ENCODE results near the gene SLC24A3.

Gene SLC24A3

DNA sequence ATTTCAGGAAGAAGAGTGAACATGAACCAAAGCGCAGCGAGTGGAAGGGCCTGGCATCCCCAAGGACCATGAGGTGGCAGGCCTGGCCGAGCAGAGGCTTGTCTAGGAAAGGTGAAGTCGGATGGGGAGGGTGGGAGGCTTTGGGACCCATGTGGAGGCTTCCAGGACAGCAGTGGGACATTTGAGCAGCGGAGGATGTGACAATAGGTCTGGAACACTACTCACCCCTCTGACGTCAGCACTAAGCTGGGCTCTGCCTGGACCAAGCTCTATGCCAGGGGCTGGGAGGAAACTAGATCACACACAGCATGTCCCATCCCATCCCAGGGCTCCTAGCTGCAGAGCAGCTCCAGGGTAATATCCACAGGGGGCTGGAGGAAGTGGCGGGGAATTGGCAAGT lies 370.3 kb downstream of the SLC24A3 start:
- Histone ChIP-seq H3K36me3 (ENCODE audit: control insufficient read depth in 5 of 5, insufficient read depth in 5 of 5, low read length in 5 of 5) (peaks cover 0 to 5% (median 2%) of the 10 kb centered on the region in 5 donors), H3K4me3 (ENCODE audit: low read depth in 1 of 5, low read length in 5 of 5) (no peak overlapping the region), H3K4me1 (ENCODE audit: control insufficient read depth in 5 of 5, insufficient read depth in 5 of 5, low read length in 5 of 5) (no peaks in the 10 kb centered on the region)

DNA sequence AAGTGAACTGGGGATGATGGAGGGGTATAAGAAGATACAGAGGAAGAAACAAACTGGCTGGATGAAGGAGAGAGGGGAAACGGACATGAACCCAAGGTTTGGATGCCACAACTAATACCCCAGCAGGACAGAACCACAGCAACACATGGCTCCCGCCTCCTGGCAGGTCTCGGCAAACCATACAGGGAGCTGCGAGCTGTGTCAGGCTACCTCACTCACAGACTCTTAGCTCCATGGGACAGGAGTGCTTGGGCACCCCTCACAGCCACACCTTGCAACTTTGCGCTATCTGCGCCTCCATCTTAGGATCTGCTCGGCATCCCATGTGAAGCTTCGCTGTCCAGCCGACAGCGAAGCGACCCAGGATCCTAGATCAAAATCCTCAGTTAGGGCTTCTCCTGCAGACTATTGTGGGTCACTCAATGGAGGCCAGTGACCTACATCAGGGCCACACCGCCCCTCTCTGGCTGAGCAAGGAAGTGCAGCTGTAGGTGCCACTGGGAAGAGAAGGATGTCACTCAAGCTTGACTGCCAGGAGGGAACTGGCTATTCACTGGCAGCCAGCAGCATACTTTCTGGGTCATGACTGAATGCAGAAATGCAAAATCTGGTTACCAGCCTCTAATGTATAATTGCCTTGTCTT lies 371.2 kb downstream of the SLC24A3 start:
- H3K4me1 ChIP-seq (ENCODE audit: control insufficient read depth in 5 of 5, insufficient read depth in 5 of 5, low read length in 5 of 5): no peaks in the 10 kb centered on the region
- H3K27ac ChIP-seq (ENCODE audit: low read depth, low read length): no peak overlapping the region
- H3K4me3 ChIP-seq (ENCODE audit: low read depth in 1 of 5, low read length in 5 of 5): no peak overlapping the region
- peaks cover 0 to 5% (median 2%) of the 10 kb centered on the region in 5 donors for H3K36me3 ChIP-seq (ENCODE audit: control insufficient read depth in 5 of 5, insufficient read depth in 5 of 5, low read length in 5 of 5)
- H3K9ac ChIP-seq (ENCODE audit: low read length in 5 of 5): no peak overlapping the region
- H3K9me3 ChIP-seq (ENCODE audit: control insufficient read depth in 5 of 5, low read length in 5 of 5): no peaks in the 10 kb centered on the region
- no peaks in the 10 kb centered on the region for H3K27me3 ChIP-seq (ENCODE audit: control insufficient read depth in 5 of 5, insufficient read depth in 4 of 5, low read length in 5 of 5)

More for the DNA sequence above, 370.3 kb downstream of the SLC24A3 start:
- Histone ChIP-seq H3K9me3 (ENCODE audit: control insufficient read depth in 5 of 5, low read length in 5 of 5) (no peaks in the 10 kb centered on the region), H3K9ac (ENCODE audit: low read length in 5 of 5) (no peak overlapping the region), H3K27me3 (ENCODE audit: control insufficient read depth in 5 of 5, insufficient read depth in 4 of 5, low read length in 5 of 5) (no peaks in the 10 kb centered on the region), H3K27ac (ENCODE audit: low read depth, low read length) (no peak overlapping the region)

GRCh38 chr20:19588241-19588640 lies 375.8 kb downstream of the SLC24A3 start:
- no peak overlapping the region for H3K4me3 ChIP-seq (ENCODE audit: low read depth in 1 of 5, low read length in 5 of 5)
- no peak overlapping the region for H3K27ac ChIP-seq (ENCODE audit: low read depth, low read length)
- H3K36me3 ChIP-seq (ENCODE audit: control insufficient read depth in 5 of 5, insufficient read depth in 5 of 5, low read length in 5 of 5): peaks cover 0 to 5% (median 0%) of the 10 kb centered on the region in 5 donors
- H3K9me3 ChIP-seq (ENCODE audit: control insufficient read depth in 5 of 5, low read length in 5 of 5): peaks cover 0 to 3% (median 0%) of the 10 kb centered on the region in 5 donors
- H3K27me3 ChIP-seq (ENCODE audit: control insufficient read depth in 5 of 5, insufficient read depth in 4 of 5, low read length in 5 of 5): no peaks in the 10 kb centered on the region
- H3K4me1 ChIP-seq (ENCODE audit: control insufficient read depth in 5 of 5, insufficient read depth in 5 of 5, low read length in 5 of 5): no peaks in the 10 kb centered on the region
- no peak overlapping the region for H3K9ac ChIP-seq (ENCODE audit: low read length in 5 of 5)

- no peak overlapping the region for H3K27ac ChIP-seq (ENCODE audit: low read depth, low read length)
- H3K4me3 ChIP-seq (ENCODE audit: low read depth in 1 of 5, low read length in 5 of 5): no peak overlapping the region
These were observed 376.3 kb downstream of the SLC24A3 start for GRCh38 chr20:19588732-19589131.

DNA sequence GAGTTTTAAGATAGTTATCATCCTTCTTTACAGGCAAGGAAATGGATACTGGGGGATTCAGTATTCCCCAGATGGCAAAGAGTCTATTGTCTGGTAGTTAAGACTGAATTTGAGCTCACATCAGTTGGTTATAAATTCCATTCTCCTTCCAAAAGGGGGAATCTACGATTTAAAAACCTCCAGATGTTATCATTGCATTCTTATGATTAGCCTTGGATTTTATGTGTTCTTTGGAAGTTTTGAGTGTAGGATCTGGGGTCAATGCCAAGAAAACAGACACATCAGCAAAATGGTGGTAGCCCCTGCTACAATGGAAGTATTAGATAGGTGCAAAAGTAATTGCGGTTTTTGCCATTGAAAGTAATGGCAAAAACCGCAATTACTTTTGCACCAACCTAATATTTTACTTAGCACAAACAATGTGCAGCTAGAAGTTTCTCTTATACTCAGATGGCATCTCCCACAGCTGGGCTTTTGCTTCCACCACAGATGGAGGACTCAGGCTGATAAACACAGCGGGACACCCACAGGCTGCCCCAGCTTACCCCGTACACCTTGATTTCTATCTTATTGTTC lies 377.4 kb downstream of the SLC24A3 start:
- Histone ChIP-seq H3K4me3 (ENCODE audit: low read depth in 1 of 5, low read length in 5 of 5) (no peak overlapping the region), H3K4me1 (ENCODE audit: control insufficient read depth in 5 of 5, insufficient read depth in 5 of 5, low read length in 5 of 5) (no peaks in the 10 kb centered on the region), H3K36me3 (ENCODE audit: control insufficient read depth in 5 of 5, insufficient read depth in 5 of 5, low read length in 5 of 5) (peaks cover 0 to 5% (median 0%) of the 10 kb centered on the region in 5 donors), H3K27me3 (ENCODE audit: control insufficient read depth in 5 of 5, insufficient read depth in 4 of 5, low read length in 5 of 5) (no peaks in the 10 kb centered on the region), H3K9ac (ENCODE audit: low read length in 5 of 5) (no peak overlapping the region), H3K9me3 (ENCODE audit: control insufficient read depth in 5 of 5, low read length in 5 of 5) (peaks cover 0 to 3% (median 0%) of the 10 kb centered on the region in 5 donors), H3K27ac (ENCODE audit: low read depth, low read length) (no peak overlapping the region)

More at GRCh38 chr20:19588732-19589131, 376.3 kb downstream of the SLC24A3 start:
- Histone ChIP-seq H3K36me3 (ENCODE audit: control insufficient read depth in 5 of 5, insufficient read depth in 5 of 5, low read length in 5 of 5) (peaks cover 0 to 5% (median 0%) of the 10 kb centered on the region in 5 donors), H3K9ac (ENCODE audit: low read length in 5 of 5) (no peak overlapping the region), H3K9me3 (ENCODE audit: control insufficient read depth in 5 of 5, low read length in 5 of 5) (peaks cover 0 to 3% (median 0%) of the 10 kb centered on the region in 5 donors), H3K27me3 (ENCODE audit: control insufficient read depth in 5 of 5, insufficient read depth in 4 of 5, low read length in 5 of 5) (no peaks in the 10 kb centered on the region), H3K4me1 (ENCODE audit: control insufficient read depth in 5 of 5, insufficient read depth in 5 of 5, low read length in 5 of 5) (no peaks in the 10 kb centered on the region)

GRCh38 chr20:19590382-19590781 lies 377.9 kb downstream of the SLC24A3 start:
- Histone ChIP-seq H3K4me1 (ENCODE audit: control insufficient read depth in 5 of 5, insufficient read depth in 5 of 5, low read length in 5 of 5) (no peaks in the 10 kb centered on the region), H3K9me3 (ENCODE audit: control insufficient read depth in 5 of 5, low read length in 5 of 5) (peaks cover 0 to 3% (median 0%) of the 10 kb centered on the region in 5 donors), H3K9ac (ENCODE audit: low read length in 5 of 5) (no peak overlapping the region), H3K36me3 (ENCODE audit: control insufficient read depth in 5 of 5, insufficient read depth in 5 of 5, low read length in 5 of 5) (peaks cover 0 to 3% (median 0%) of the 10 kb centered on the region in 5 donors), H3K4me3 (ENCODE audit: low read depth in 1 of 5, low read length in 5 of 5) (no peak overlapping the region), H3K27me3 (ENCODE audit: control insufficient read depth in 5 of 5, insufficient read depth in 4 of 5, low read length in 5 of 5) (no peaks in the 10 kb centered on the region), H3K27ac (ENCODE audit: low read depth, low read length) (no peak overlapping the region)

- Histone ChIP-seq H3K9ac (ENCODE audit: low read length in 5 of 5) (no peak overlapping the region), H3K36me3 (ENCODE audit: control insufficient read depth in 5 of 5, insufficient read depth in 5 of 5, low read length in 5 of 5) (no peaks in the 10 kb centered on the region), H3K27ac (ENCODE audit: low read depth, low read length) (no peak overlapping the region), H3K27me3 (ENCODE audit: control insufficient read depth in 5 of 5, insufficient read depth in 4 of 5, low read length in 5 of 5) (no peaks in the 10 kb centered on the region), H3K4me1 (ENCODE audit: control insufficient read depth in 5 of 5, insufficient read depth in 5 of 5, low read length in 5 of 5) (no peaks in the 10 kb centered on the region), H3K9me3 (ENCODE audit: control insufficient read depth in 5 of 5, low read length in 5 of 5) (peaks cover 0 to 3% (median 0%) of the 10 kb centered on the region in 5 donors), H3K4me3 (ENCODE audit: low read depth in 1 of 5, low read length in 5 of 5) (no peak overlapping the region)
These were observed 381.3 kb downstream of the SLC24A3 start for GRCh38 chr20:19593762-19594161.

DNA sequence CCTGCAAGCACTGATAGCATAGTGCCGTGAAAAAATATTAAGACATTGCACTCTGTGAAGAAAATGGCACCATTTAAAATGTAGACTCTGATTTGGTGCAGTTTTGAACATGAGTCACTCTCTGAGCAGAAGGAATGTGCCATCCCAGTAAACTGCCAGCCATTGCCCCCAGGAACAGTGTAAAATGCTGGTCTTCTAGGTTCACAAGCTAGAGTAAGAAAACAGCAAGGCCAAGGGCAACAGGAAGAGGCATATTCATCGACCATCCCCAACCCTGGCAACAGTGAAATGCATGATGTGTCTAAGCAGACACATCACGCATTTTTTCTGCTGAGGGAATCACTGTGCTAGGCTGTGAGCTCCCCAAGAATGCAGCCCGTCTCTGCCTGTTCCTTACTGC lies 382.5 kb downstream of the SLC24A3 start:
- H3K9me3 ChIP-seq (ENCODE audit: control insufficient read depth in 5 of 5, low read length in 5 of 5): peaks cover 0 to 3% (median 0%) of the 10 kb centered on the region in 5 donors
- no peak overlapping the region for H3K9ac ChIP-seq (ENCODE audit: low read length in 5 of 5)

GRCh38 chr20:19598117-19598850 lies 385.8 kb downstream of the SLC24A3 start:
- H3K36me3 ChIP-seq (ENCODE audit: control insufficient read depth in 5 of 5, insufficient read depth in 5 of 5, low read length in 5 of 5): no peaks in the 10 kb centered on the region
- H3K9ac ChIP-seq (ENCODE audit: low read length in 5 of 5): no peak overlapping the region
- H3K27me3 ChIP-seq (ENCODE audit: control insufficient read depth in 5 of 5, insufficient read depth in 4 of 5, low read length in 5 of 5): no peaks in the 10 kb centered on the region
- H3K27ac ChIP-seq (ENCODE audit: low read depth, low read length): no peak overlapping the region
- no peaks in the 10 kb centered on the region for H3K4me1 ChIP-seq (ENCODE audit: control insufficient read depth in 5 of 5, insufficient read depth in 5 of 5, low read length in 5 of 5)
- no peaks in the 10 kb centered on the region for H3K9me3 ChIP-seq (ENCODE audit: control insufficient read depth in 5 of 5, low read length in 5 of 5)
- no peak overlapping the region for H3K4me3 ChIP-seq (ENCODE audit: low read depth in 1 of 5, low read length in 5 of 5)

More for the DNA sequence above, 382.5 kb downstream of the SLC24A3 start:
- no peak overlapping the region for H3K27ac ChIP-seq (ENCODE audit: low read depth, low read length)
- no peaks in the 10 kb centered on the region for H3K36me3 ChIP-seq (ENCODE audit: control insufficient read depth in 5 of 5, insufficient read depth in 5 of 5, low read length in 5 of 5)
- H3K4me3 ChIP-seq (ENCODE audit: low read depth in 1 of 5, low read length in 5 of 5): no peak overlapping the region
- H3K4me1 ChIP-seq (ENCODE audit: control insufficient read depth in 5 of 5, insufficient read depth in 5 of 5, low read length in 5 of 5): no peaks in the 10 kb centered on the region
- H3K27me3 ChIP-seq (ENCODE audit: control insufficient read depth in 5 of 5, insufficient read depth in 4 of 5, low read length in 5 of 5): no peaks in the 10 kb centered on the region

DNA sequence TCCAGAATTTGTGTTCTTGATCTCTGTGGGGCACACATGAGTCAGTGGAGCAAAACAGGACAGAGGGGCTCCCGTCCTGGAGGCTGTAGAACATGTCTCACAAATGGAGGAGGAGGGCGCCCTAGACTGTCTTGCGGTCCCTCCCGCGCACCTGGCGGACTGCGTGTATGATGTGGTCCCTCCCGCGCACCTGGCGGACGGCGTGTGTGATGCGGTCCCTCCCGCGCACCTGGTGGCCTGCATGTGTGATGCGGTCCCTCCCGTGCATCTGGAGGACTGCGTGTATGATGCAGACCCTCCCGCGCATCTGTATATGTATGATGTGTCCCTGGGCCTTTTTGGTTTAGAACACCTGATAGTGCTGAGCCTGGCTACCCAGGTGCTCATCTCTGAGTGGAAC lies 386.8 kb downstream of the SLC24A3 start:
- no peak overlapping the region for H3K9ac ChIP-seq (ENCODE audit: low read length in 5 of 5)
- H3K9me3 ChIP-seq (ENCODE audit: control insufficient read depth in 5 of 5, low read length in 5 of 5): no peaks in the 10 kb centered on the region
- H3K4me1 ChIP-seq (ENCODE audit: control insufficient read depth in 5 of 5, insufficient read depth in 5 of 5, low read length in 5 of 5): no peaks in the 10 kb centered on the region
- no peak overlapping the region for H3K27ac ChIP-seq (ENCODE audit: low read depth, low read length)
- H3K36me3 ChIP-seq (ENCODE audit: control insufficient read depth in 5 of 5, insufficient read depth in 5 of 5, low read length in 5 of 5): no peaks in the 10 kb centered on the region
- no peaks in the 10 kb centered on the region for H3K27me3 ChIP-seq (ENCODE audit: control insufficient read depth in 5 of 5, insufficient read depth in 4 of 5, low read length in 5 of 5)
- no peak overlapping the region for H3K4me3 ChIP-seq (ENCODE audit: low read depth in 1 of 5, low read length in 5 of 5)
